Dermis lymphatic vessel endothelial cell (primary cell): ENCODE results near the gene GSTO1. TPM values are rescaled to one million over a fixed set of nuclear protein-coding genes. Genes with fewer than 3 reads are reported as not detected.

ENCODE experiments used
- total RNA-seq: library from RNA; depleted of rRNA; stranded (reverse); fragments of >200 nt; gene quantifications from 2 replicates; pipeline ENCODE4 v1.2.1, GENCODE V29; 2014

Gene GSTO1
- total RNA-seq = 444 and 487 TPM in 2 replicates

GRCh38 chr10:104254493-104255310 is at the start of gene GSTO1:
Gene GSTO1 (plus strand): TSS chr10:104254892. CDS start chr10:104254929, 37 bp downstream.

GRCh38 chr10:104231784-104232612 is 22.7 kb upstream of the GSTO1 start, which contains the start of gene CFAP43:
Gene CFAP43 (minus strand): TSS chr10:104232364. CDS start chr10:104232246, 118 bp downstream.

GRCh38 chr10:104268713-104269645 is 14.3 kb downstream of the GSTO1 start, which contains the start of gene GSTO2:
Gene GSTO2 (plus strand): TSS chr10:104269184. CDS start chr10:104274916, 5,732 bp downstream.

Other genes starting within 250 kb of the GSTO1 start
- gene COL17A1, start 169.0 kb upstream of the GSTO1 start, total RNA-seq = under 0.01 TPM in 2 replicates
- 4.1 and 5.3 TPM in 2 replicates for gene SFR1, start 132.7 kb upstream of the GSTO1 start, total RNA-seq
- gene CFAP43, start 22.5 kb upstream of the GSTO1 start, total RNA-seq = 0.17 TPM in 1 of 2 replicates, not detected in the other
- gene GSTO2, start 14.3 kb downstream of the GSTO1 start, total RNA-seq = 0.98 and 1.0 TPM in 2 replicates
- 34.7 and 53.9 TPM in 2 replicates for gene ITPRIP, start 83.6 kb downstream of the GSTO1 start, total RNA-seq
- 2.5 and 3.4 TPM in 2 replicates for gene CFAP58, start 98.9 kb downstream of the GSTO1 start, total RNA-seq